ENCODE results near the gene CACNB4.
"Not testable (repeated sequence)": the region's sequence is repeated elsewhere in the genome, so short reads cannot be mapped to it uniquely, and the experiment has no call there.

CACNB4 gene

DNA sequence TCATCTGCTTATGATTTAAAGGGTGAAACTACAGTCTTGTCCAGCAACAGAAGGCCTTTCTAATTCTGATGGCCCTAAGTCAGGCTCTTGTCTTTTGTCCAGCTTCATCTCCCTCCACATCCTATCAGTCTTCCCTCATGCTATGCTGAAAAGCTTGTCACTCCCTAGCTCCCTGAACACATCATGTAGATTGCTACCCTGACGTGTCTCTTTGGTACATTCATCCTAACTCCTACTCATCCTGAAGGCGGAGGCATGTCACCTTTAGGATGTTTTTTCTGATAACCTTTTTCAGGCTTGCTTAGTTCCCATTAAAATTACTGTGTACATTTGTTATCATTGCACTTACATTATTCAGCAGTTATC is 192.2 kb downstream of the CACNB4 start:
- no peak for DNase-seq (ENCODE audit: low spot score)

DNA sequence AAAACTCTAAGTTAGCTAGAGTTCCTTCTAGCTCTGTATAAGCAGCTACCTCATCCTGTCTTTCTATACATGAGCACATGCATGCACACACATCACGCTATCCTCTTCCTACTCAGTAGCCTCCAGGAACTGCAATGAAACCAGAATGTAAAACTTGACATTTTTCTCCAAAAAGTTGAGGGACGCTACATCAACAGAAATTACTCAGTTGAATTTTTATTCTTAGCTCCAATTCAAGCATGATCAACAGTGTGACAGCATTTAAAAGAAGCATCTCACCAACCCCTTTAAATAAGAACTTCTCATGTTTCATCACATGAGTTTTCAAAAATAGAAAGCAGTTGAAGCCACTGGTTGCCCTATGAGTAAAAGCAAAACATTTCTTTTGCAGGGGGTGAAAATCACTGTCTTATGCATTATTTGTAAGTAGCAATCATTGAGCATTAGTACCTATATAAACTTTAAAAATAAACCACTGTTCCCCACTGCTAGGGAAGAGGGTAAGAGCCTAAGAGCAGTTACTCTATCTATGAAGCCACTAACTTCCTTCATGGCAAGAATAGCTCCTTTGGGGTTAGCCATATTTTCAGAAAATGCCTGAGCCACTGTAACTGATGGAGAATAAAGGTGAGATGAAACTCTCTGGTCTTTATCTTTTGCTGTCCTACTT is 192.7 kb downstream of the CACNB4 start:
- no peak for DNase-seq (ENCODE audit: low spot score)

DNA sequence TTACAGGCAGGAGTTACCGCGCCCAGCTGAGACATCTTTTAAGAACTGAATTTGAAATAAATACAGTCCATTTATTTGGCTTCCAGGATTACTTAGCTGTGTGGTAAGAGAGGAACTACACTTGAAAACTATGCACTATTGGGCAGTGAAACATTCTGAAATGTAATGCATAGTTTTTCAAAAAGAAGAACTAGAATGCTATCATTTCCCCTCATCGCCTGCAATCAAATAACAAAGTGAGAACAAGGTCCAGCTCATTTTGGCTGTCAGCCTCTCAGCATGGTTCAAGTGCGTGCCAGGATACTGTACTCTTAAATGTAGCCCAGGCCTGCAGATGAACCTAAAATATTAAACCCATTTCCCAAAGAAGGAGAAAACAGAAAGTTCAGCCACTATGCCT is 194.0 kb downstream of the CACNB4 start:
- DNase-seq (ENCODE audit: low spot score), result no peak

DNA sequence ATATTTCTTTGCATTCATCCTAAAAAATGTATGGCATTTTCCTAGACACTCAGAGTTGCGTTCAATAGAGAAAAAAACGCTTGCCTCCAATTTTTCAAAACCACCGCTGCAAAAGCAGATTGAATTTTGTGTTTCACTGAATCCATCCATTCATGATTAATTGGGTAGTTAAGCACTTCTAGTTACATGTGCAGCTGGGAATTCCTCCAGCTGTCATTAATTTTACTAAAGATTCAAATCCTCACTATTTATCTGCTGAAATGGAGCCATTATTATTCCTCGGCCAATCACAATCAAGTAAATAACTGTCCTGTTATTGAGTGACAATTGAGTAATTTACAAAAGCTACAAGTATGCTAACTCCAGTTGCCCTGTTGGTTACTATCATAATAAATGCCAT is 194.8 kb downstream of the CACNB4 start:
- no peak for DNase-seq (ENCODE audit: low spot score)

DNA sequence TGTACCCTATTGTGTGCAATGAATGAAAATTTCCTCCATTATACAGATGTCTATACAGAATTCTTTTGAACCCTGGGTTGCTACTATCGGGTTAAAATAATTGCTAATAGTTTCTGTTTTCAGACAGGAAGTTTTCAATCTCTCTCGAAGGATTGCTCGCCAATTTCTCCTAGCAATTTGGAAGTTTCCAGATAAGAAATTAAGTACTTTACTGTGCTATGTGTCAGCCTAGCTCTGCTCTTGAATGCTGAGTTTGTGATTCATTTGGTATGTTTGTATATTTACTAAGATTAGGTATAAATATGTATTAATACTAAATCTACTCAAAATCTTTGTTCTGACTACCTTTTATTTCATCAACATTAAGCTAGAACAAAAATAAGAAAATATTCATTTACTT is 196.0 kb downstream of the CACNB4 start:
- no peak for DNase-seq (ENCODE audit: low spot score)

DNA sequence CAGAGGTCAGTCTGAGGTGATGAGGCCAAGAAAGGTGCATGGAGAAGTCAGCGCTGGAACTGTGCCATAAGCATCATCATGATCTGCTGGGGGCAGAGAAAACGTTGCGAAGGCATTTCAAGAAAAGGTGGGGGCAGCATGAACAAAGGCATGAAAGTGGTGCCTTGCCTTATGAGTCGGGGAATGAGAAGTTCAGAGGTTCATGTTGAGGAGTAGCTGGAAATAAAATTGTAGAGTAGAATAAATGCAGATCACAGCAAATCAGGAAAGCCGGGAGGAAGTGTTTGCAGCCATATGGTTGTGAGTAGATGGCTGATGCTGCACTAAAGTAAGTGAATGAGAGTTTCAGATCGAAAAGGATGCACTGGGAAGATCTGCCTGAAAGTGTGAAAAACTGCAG is 198.5 kb downstream of the CACNB4 start:
- DNase-seq (ENCODE audit: low spot score), result no peak

DNA sequence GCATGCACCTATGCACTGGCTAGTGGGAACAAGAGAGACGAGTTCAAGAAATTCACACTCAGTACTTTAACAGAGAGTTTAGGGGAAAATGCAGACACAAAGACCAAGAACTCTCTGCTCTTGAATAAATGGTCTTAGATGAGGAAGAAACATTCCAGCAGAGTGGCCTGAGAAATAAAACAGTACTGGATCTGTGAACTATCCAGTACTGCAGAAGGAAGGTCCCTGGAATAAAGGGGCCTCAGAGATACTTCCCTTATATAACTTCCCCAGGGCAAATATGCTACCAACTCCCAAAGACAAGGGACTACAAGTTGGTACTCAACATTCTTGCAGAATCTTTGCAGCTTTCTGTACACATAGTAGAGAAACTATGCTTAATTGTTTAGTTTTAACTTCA is 199.7 kb downstream of the CACNB4 start:
- DNase-seq (ENCODE audit: low spot score), result no peak

DNA sequence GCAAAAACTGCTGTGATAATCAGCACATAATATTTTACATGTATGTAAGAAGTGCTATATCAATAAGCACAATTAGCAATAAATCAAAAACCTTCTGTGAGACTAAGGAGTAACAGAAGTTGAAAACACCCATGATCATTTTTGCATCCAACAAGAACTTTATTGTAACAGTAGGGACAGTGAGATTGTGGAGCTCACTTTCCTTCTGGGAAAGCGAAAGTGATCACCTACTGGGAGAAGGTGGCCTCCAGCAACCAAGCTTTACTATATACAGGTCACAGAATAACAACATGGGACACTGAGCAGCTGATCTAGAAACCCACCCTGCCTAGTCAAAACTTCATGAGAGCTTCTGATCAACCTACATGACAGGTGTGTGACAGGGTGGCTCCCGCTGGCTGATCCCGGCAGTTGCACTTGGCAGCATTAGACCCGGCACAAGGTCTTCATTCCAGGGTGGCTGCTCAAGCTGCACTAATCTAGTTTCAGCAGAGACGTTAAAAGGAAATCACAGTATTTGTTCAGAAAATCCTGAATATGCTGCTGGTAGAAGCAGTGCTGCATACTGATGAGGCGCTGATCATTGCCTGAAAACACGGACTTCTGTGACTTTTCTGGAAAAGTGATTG is 207.2 kb downstream of the CACNB4 start:
- no peak for DNase-seq (ENCODE audit: low spot score)

DNA sequence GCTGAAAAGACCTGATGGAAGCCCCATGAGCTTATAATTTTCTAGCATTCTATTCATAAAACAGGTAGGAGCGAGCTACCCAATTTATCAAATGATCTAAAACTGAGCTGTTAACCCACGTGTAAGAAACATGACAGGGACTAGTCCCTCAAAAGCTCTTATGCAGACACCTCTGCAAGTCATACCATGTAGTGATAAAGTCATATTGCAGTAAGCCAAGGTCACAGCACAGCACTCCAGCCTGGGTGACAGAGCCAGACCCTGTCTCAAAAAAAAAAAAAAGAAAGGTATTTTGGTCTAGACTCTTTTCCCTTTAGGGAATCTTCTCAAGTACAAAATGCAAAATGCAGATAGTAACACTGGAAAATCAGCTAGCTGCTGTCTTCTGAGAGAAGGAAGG is 211.7 kb downstream of the CACNB4 start:
- DNase-seq (ENCODE audit: low spot score), result no peak

DNA sequence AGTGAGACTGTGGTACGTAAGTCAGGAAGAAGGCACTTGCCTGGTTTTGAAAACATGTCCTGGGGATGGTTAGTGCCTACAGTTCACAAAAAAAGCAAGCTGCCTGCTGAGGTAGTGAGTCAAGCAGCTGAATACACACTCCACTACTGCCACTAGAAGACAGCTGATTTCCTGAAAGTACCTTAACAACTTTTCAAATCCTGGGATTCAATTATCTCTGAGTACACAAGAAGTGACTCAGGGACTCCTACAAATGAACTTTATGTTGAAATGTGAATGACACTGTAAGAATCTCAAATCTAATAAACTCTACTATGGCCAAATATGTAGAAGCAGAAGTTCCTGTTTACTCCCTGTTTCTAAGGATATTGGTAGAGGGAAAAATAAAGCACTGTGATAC is 212.6 kb downstream of the CACNB4 start:
- DNase-seq (ENCODE audit: low spot score), result no peak

DNA sequence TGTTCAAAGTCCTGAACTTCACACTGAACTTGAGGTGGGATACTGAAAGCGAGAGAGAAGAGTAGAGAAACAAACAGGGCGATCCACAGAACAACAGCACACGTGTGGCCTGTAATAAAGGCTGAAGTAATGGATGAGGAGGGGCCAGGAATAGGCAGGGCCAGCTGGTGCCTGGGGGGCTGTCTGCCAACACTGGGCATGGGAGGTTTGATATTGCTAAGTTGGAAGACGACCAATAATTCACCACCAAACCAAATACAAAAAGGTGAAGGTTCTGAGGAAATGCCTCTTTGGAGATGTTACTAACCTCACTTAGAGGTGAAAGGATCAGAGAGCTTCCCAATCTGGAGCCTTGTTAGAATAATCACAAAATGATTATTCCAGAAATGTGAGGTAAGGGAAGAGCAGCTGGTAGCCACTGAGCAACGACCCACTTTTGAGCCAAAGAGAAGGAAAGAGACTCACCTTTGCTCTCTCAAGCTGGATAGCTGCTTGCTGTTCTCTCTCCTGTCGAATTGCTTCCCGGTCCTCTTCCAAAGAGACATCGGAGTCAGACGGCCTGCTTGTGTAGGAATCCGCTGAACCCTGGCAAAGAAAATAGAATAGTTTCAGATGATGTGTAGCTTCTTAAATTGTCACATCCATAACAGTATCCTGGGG is 215.9 kb downstream of the CACNB4 start:
- DNase-seq (ENCODE audit: low spot score), result no peak

DNA sequence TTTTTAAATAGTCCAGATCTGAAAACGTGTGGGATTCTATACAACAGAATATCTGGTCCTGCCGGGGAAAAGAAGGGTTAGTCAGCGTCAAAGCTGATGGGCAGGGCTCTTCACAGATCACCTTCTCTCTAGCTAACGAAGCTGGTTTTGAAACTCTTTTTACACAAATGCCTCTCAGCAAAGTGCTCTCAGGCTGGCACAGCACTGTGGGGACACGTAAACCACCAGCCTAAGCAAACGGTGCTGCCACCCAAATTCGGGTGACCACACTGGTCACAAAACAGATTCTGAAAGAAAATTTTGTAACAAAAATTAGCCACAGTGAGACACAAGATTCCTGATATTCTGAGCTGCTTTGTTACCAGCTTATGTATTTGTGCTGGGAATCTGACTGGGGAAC is 217.5 kb downstream of the CACNB4 start:
- DNase-seq (ENCODE audit: low spot score), result no peak

DNA sequence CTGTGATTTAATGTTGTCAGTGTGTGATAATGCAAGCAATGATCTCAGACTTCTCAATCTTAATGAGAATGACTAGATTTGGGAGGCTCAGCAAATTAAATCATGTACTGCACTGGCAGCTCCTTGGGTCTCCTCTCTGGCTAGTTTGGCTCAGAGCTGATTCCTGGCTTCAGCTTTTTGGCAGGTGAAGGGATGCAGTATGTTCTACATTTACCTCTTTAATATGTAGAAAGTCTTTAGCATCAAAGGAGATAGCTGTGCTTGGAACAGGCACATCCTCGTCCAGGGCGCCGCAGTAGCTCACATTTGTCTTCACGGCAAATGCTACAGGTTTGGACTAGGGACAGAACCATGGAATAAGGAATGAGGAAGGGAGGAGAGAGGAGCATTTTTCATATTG is 218.3 kb downstream of the CACNB4 start:
- no peak for DNase-seq (ENCODE audit: low spot score)

DNA sequence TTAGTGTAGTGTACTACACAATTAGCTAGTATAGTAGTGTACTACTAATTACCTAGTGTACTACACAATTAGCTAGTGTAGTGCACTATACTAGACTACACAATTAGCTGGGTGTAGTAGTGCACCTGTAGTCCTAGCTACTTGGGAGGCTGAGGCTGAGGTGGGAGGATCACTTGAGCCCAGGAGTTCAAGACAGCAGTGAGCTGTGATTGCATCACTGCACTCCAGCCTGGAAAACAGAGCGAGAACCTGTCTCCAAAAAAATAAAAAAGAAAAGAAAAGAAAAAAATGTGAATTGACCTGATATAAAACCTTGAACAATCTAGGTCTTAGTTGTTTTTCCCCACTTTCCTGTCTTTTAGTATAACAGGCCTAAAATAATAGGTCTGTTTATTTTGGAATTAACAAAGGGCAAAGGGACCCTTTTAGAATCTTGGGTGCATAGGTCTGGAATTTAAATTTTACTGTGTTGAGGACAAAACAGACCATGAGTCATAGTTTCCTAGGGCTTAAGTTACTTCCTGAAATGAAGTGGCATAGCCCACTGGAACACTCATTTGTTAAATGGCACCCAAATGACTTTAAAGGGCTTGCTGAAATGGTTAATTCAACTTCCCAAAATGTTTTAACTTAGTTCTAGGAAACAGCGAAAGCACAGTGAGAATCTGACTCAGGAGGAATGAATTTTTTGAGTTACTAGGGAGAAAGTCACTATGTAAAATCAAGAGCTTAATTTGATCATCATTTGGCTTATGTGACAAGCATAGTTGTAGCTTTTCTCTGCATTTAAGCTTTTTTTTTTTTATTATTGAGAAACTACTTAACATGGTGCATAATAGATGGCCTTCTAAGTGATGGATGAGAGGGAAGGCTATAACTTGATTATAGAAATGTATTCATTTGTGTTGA is 219.9 kb downstream of the CACNB4 start:
- DNase-seq (ENCODE audit: low spot score), result no peak

DNA sequence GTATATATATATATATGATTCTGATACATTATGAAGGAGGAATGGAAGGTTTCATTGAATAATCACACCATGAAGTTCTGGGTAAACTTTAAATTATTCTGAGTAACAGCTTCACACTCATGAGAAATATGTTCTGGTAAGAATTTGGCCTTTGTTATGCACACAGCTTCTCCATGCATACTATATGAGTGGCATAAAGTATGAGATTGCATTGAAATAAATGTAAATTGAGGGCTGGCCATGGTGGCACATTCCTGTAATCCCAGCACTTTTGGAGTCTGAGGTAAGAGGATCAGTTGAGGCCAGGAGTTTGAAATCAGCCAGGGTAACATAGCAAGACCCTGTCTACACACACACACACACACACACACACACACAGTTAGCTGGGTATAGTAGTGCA is 220.6 kb downstream of the CACNB4 start:
- no peak for DNase-seq (ENCODE audit: low spot score)

DNA sequence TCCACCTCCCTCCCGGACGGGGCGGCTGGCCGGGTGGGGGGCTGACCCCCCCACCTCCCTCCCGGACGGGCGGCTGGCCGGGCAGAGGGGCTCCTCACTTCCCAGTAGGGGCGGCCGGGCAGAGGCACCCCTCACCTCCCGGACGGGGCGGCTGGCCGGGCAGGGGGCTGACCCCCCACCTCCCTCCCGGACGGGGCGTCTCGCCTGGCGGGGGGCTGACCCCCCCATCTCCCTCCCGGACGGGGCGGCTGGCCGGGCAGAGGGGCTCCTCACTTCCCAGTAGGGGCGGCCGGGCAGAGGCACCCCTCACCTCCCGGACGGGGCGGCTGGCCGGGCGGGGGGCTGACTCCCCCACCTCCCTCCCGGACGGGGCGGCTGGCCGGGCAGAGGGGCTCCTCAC is 223.2 kb downstream of the CACNB4 start:
- not testable (repeated sequence) for DNase-seq (ENCODE audit: low spot score)

DNA sequence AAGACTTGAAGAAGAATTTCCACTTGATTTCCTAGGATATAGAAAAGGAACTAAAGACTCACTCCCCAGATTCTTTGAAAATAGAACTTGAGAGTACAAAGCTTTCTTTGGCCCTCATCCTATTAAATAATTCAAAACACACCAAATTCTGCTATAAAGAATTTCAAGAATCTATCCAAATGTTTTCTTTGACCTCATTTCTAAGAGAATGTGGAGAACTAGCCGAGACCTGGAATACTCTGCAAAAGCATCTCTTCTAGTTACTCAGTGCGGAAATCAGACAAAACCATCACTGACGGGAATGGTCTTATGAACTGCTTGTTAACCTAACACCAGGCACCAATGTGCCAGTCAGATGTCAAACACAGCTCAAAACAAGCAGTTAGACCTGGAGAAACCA is 226.4 kb downstream of the CACNB4 start:
- no peak for DNase-seq (ENCODE audit: low spot score)

DNA sequence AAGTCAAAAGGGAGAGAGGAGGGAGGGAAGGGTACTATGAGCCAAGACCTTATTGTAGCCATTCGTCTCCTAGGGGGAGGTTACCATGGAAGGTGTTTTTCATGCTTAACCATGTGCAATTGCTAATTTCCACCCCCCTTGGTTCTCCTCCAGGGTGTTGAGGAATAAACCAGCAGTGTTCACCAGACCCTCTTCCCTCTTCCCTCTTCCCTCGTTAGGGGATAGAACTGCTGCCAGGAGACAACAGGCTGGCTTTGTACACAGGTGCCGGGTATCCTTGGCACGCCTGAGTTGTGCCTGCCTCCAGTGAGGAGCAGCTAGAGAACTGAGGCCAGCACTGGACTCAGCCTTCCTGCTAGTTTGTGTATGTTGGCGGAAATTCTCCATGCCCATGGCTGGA is 229.6 kb downstream of the CACNB4 start:
- DNase-seq (ENCODE audit: low spot score), result no peak

DNA sequence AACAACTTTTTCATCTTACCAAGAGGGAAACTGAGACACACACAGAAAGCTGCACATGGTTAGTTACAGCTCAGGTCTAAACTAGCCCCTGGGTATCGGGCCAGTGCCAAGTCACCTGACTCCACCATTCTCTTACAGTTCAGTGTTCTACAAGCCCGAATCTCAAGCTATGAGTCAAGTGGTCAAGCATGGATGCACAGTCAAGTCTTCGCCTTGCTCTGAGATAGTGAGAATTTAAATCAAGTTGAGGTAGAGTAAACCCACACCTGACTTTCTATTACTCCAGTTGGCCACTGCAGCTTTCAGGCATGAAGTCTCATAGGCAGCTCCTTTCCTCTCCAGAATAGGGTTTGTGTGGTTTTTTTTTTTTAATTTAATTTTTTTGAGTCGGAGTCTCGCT is 236.1 kb downstream of the CACNB4 start:
- no peak for DNase-seq (ENCODE audit: low spot score)

DNA sequence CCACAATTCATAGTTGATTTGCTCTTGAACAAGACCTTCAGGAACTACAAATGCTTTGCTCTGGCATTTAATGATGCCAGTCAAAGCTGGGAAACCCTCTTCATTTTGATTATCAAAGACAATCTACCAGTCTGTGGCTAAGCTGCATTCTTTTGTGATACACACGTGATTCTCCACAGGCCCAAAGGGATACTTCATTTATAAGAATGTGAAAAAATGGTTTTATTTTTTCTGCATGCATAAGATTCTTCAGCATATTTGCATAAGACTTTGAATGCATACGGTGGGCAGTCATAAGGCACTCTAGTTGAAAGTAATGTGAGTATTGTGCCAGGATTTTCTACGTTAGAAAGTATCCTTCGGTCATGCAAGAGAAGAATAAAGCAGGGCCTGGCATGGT is 237.7 kb downstream of the CACNB4 start:
- DNase-seq (ENCODE audit: low spot score), result no peak

DNA sequence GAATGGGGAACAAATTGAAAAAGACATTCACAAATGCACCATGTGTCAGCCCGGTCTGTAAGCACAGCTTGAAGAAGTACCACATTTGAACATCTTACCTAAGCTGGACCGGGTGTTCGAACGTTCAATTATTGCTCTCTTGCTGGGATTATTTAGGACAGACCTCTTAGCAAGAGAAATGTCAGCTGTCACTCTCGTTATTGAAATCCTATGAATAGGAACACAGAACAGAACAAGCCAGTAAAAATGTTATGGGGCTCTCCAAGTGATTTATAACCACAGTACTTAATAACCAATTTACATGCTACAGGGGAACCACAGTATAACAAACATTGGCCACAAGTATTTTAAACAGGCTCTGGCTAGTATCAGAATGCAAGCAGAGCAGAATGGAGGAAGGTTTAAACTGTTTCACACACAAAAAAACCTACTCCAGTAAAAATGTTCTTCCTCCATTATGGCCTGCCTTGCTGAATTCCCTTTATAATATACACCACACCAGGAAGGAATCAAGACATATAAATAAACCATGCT is 238.2 kb downstream of the CACNB4 start:
- DNase-seq (ENCODE audit: low spot score), result no peak

DNA sequence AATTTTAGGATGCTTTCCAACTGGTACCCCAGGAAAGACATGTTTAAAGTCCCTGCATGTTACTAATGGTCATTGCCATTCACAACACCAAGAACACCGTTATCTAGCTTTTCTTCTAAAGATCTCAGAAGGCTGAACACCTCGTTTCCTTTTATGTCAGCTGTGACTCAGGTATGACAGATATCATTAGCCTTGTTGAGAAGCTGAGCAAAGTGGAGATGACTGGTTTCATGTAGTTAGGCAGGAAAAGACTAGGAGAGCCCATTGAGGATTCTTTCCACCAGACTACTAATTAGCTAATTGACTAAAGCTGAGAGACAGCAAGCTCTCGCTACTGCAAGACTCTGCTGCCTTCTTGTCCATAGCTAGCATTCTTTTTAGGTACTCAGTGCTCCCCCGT is 238.6 kb downstream of the CACNB4 start:
- DNase-seq (ENCODE audit: low spot score), result no peak
